ENCODE data around the gene MOSMO.

DNA sequence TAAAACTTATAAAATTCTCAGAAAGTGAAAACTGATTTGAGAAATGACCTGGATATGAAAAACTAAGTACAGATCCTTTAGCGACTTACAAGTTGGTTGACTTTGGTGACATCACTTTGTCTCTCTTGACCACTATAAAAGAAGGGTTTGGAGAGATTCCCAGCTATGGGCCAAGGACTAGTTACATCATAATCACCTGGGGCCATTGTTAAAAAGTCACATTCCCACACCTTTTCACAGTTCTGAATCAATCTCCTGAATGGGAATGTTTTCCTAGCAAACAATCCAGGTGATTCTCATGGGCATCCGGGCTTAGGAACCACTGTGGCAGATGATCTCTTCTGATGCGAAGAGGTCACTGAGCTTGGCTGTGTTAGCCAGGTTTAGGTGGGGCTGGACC lies 83.8 kb downstream of the MOSMO start:
- TF ChIP-seq POLR2A (IDR thresholded peaks at IDR 0.05; ENCODE audit: low read depth, low read length) = no peak
- TF ChIP-seq POLR2AphosphoS5 (IDR thresholded peaks at IDR 0.05; ENCODE audit: insufficient read depth, low read depth, low read length) = no peak
- TF ChIP-seq, protein P1, sequence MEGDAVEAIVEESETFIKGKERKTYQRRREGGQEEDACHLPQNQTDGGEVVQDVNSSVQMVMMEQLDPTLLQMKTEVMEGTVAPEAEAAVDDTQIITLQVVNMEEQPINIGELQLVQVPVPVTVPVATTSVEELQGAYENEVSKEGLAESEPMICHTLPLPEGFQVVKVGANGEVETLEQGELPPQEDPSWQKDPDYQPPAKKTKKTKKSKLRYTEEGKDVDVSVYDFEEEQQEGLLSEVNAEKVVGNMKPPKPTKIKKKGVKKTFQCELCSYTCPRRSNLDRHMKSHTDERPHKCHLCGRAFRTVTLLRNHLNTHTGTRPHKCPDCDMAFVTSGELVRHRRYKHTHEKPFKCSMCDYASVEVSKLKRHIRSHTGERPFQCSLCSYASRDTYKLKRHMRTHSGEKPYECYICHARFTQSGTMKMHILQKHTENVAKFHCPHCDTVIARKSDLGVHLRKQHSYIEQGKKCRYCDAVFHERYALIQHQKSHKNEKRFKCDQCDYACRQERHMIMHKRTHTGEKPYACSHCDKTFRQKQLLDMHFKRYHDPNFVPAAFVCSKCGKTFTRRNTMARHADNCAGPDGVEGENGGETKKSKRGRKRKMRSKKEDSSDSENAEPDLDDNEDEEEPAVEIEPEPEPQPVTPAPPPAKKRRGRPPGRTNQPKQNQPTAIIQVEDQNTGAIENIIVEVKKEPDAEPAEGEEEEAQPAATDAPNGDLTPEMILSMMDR (IDR thresholded peaks at IDR 0.05; ENCODE audit: extremely low read depth in 1 of 2, insufficient read depth in 1 of 2, low read depth in 1 of 2, low read length in 2 of 2) = no peak
- no peak for TF ChIP-seq GATA2 (IDR thresholded peaks at IDR 0.05; ENCODE audit: insufficient read depth, insufficient read length, low read depth, low read length)

Data from endothelial cell of umbilical vein (primary cell).